GM23338 (cell line): ENCODE results near the gene DNASE1L1. TPM values are rescaled to one million over a fixed set of nuclear protein-coding genes. Genes with fewer than 3 reads are reported as not detected.
A peak's percentile ranks its signal among the peaks of the same experiment; 100 is the strongest.

Experiments used
- ATAC-seq: fragments of 200-7000 bp; cut with Tn5 transposase; 3 replicates; pipeline ENCODE4 v1.9.1; 2020
- DNase-seq: peaks from one replicate; pipeline ENCODE4 v3.0.0-alpha.2; 2015; ENCODE audit warnings: low spot score
- H2AFZ ChIP-seq: fragments of 200-600 bp; sonication (generic); 2 replicates; pipeline ENCODE4 v1.8.0; 2016; ENCODE audit warnings: antibody characterized with exemption, mild to moderate bottlenecking, moderate library complexity
- H3F3A ChIP-seq: fragments of 200-600 bp; sonication (generic); replicated peaks from 2 replicates; pipeline ENCODE4 v1.8.0; 2017; ENCODE audit warnings: antibody characterized with exemption, mixed run types, low read depth
- H3K27ac ChIP-seq: fragments of 200-600 bp; sonication (generic); 2 replicates; pipeline ENCODE4 v1.6.1; 2016; ENCODE audit warnings: low read depth
- H3K27me3 ChIP-seq: fragments of 200-600 bp; sonication (generic); 2 replicates; pipeline ENCODE4 v1.8.0; 2016; ENCODE audit warnings: mild to moderate bottlenecking, mixed run types, moderate library complexity; ENCODE audit not compliant: insufficient read depth
- H3K36me3 ChIP-seq: fragments of 200-600 bp; sonication (generic); 2 replicates; pipeline ENCODE4 v1.8.0; 2016; ENCODE audit warnings: mild to moderate bottlenecking; ENCODE audit not compliant: insufficient read depth
- H3K4me1 ChIP-seq: fragments of 200-600 bp; sonication (generic); 2 replicates; pipeline ENCODE4 v1.8.0; 2016; ENCODE audit warnings: mild to moderate bottlenecking, moderate library complexity; ENCODE audit not compliant: insufficient read depth
- H3K4me2 ChIP-seq: fragments of 200-600 bp; sonication (generic); 2 replicates; pipeline ENCODE4 v1.7.1; 2017; ENCODE audit warnings: mixed run types
- H3K4me3 ChIP-seq: fragments of 200-600 bp; sonication (generic); 2 replicates; pipeline ENCODE4 v1.6.1; 2016; ENCODE audit warnings: mixed run types
- H3K79me2 ChIP-seq: fragments of 200-600 bp; sonication (generic); replicated peaks from 2 replicates; pipeline ENCODE4 v1.8.0; 2017; ENCODE audit warnings: mild to moderate bottlenecking; ENCODE audit not compliant: insufficient read depth
- H3K9me2 ChIP-seq: fragments of 200-600 bp; sonication (generic); 2 replicates; pipeline ENCODE4 v1.8.0; 2017; ENCODE audit not compliant: insufficient read depth
- H4K20me1 ChIP-seq: fragments of 200-600 bp; sonication (generic); replicated peaks from 2 replicates; pipeline ENCODE4 v1.8.0; 2017; ENCODE audit warnings: mild to moderate bottlenecking; ENCODE audit not compliant: insufficient read depth
- H3K27ac Mint-ChIP-seq: 2 replicates; pipeline ENCODE4 v1.8.0; 2020; ENCODE audit warnings: inconsistent platforms, mild to moderate bottlenecking, moderate library complexity, mixed read lengths
- H3K27me3 Mint-ChIP-seq: 3 replicates; pipeline ENCODE4 v1.8.0; 2022; ENCODE audit warnings: low read depth, mild to moderate bottlenecking, moderate library complexity, mixed read lengths, inconsistent platforms; ENCODE audit not compliant: insufficient read depth, poor library complexity
- H3K36me3 Mint-ChIP-seq: 3 replicates; pipeline ENCODE4 v1.8.0; 2021; ENCODE audit warnings: low read depth, mild to moderate bottlenecking, inconsistent platforms, moderate library complexity, mixed read lengths
- H3K4me1 Mint-ChIP-seq: 3 replicates; pipeline ENCODE4 v1.8.0; 2020; ENCODE audit warnings: mild to moderate bottlenecking, inconsistent platforms, mixed read lengths
- H3K4me3 Mint-ChIP-seq: 3 replicates; pipeline ENCODE4 v1.8.0; 2021; ENCODE audit warnings: moderate library complexity, mild to moderate bottlenecking, inconsistent platforms, mixed read lengths
- H3K9me3 Mint-ChIP-seq: 3 replicates; pipeline ENCODE4 v1.8.0; 2020; ENCODE audit warnings: moderate library complexity, mild to moderate bottlenecking, inconsistent platforms, mixed read lengths
- CREB1 ChIP-seq: fragments of 250-450 bp; sonication (Bioruptor Pico); IDR thresholded peaks from 2 replicates; pipeline ENCODE4 v1.5.0; 2020; ENCODE audit warnings: low read depth, mild to moderate bottlenecking, moderate library complexity
- ETS1 ChIP-seq: IDR thresholded peaks from 2 replicates; pipeline ENCODE4 v1.6.1; 2016; ENCODE audit warnings: antibody characterized with exemption
- EZH2 ChIP-seq: fragments of 200-600 bp; sonication (generic); IDR thresholded peaks from one replicate; pipeline ENCODE4 v1.8.0; 2017; ENCODE audit warnings: antibody characterized with exemption, mild to moderate bottlenecking, low read depth; ENCODE audit not compliant: unreplicated experiment
- NANOG ChIP-seq: IDR thresholded peaks from 2 replicates; pipeline ENCODE4 v1.6.1; 2016; ENCODE audit warnings: antibody characterized with exemption, borderline replicate concordance
- POLR2AphosphoS5 ChIP-seq: IDR thresholded peaks from 2 replicates; pipeline ENCODE4 v1.6.1; 2016; ENCODE audit warnings: antibody characterized with exemption, low read depth
- ZNF114 ChIP-seq: fragments of 250-450 bp; sonication (Bioruptor Pico); IDR thresholded peaks from 2 replicates; pipeline ENCODE4 v1.5.0; 2020; ENCODE audit warnings: mild to moderate bottlenecking, moderate library complexity
- ZNF331 ChIP-seq: fragments of 250-450 bp; sonication (Bioruptor Pico); IDR thresholded peaks from 2 replicates; pipeline ENCODE4 v1.5.0; 2020; ENCODE audit warnings: low read depth, mild to moderate bottlenecking, moderate library complexity
- ZNF462 ChIP-seq: fragments of 250-450 bp; sonication (Bioruptor Pico); IDR thresholded peaks from 2 replicates; pipeline ENCODE4 v1.5.0; 2020; ENCODE audit warnings: mild to moderate bottlenecking, moderate library complexity
- polyA plus RNA-seq: library from polyadenylated mRNA; unstranded; fragments of >200 nt; fragmentation: Nextera tagmentation; extraction: Ambion mirVana; gene quantifications from 2 replicates; pipeline ENCODE4 v1.2.1, GENCODE V29; 2016
- total RNA-seq: library from RNA; depleted of rRNA; stranded (reverse); fragments of >200 nt; shearing (Covaris generic); gene quantifications from 2 replicates; pipeline ENCODE4 v1.2.3, GENCODE V29; 2014

Gene DNASE1L1
- total and polyA plus RNA-seq, 2 experiments from 2014 or later, result 3.3 to 16.1 TPM

DNA sequence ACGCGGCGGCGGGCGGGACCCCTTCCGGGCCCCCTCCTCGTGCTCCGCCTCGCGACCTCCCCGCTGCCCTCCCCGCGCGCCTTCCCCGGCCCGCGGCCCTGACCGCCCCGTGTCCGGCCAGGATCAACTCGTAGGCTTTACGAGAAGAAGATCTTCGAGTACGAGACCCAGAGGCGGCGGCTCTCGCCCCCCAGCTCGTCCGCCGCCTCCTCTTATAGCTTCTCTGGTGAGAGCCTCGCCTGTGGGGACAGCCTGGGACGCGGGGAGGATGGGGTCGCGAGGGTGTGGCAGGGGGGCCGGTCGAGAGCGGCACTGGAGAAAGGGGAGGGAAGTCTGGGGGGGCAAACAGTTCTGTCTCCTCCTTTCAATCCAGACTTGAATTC is 29.5 kb downstream of the DNASE1L1 start:
- Histone ChIP-seq H3K4me1 (peaks cover 4% of the 10 kb centered on the region; the same call in 1 of the 2 replicates), H3K4me2 (peak overlapping the region; percentile 80), H4K20me1 (no peaks in the 10 kb centered on the region), H3K79me2 (peaks cover 11% of the 10 kb centered on the region), H2AFZ (no peak overlapping the region), H3K9me2 (no peaks in the 10 kb centered on the region), H3K4me3 (peak overlapping the region; percentile 75), H3K27me3 (no peaks in the 10 kb centered on the region), H3F3A (no peaks in the 10 kb centered on the region), H3K27ac (peak overlapping the region; percentile 97), H3K36me3 (no peaks in the 10 kb centered on the region)
- Mint-ChIP-seq H3K27me3 (peaks cover 12% of the 10 kb centered on the region), H3K27ac (peak overlapping the region; percentile 97), H3K9me3 (no peaks in the 10 kb centered on the region), H3K36me3 (peaks cover 20% of the 10 kb centered on the region), H3K4me1 (peaks cover 16% of the 10 kb centered on the region), H3K4me3 (peak overlapping the region; percentile 87)
- TF ChIP-seq ZNF114 (CRISPR knock-in tag) (no peak), ZNF331 (CRISPR knock-in tag) (no peak), NANOG (no peak), POLR2AphosphoS5 (no peak)
- no peak for DNase-seq
- ATAC-seq, result no peak

GRCh38 chrX:154378799-154379568 is 30.1 kb downstream of the DNASE1L1 start, which contains the start of gene EMD:
Gene EMD, plus strand, starts transcription at chrX:154379295. Its CDS starts 190 bp downstream, at chrX:154379485.
- TF ChIP-seq ZNF462 (CRISPR knock-in tag) (no peak), POLR2AphosphoS5 (peak; percentile 68), CREB1 (CRISPR knock-in tag) (peak; percentile 96), ETS1 (no peak), EZH2 (no peak)
- H3K27ac ChIP-seq, result peak within 1 kb of the TSS; percentile 97
- Mint-ChIP-seq H3K27ac (peak within 1 kb of the TSS; percentile 97), H3K27me3 (peaks cover 10% of the 10 kb centered on the region), H3K4me3 (peak within 1 kb of the TSS; percentile 87), H3K36me3 (peaks cover 20% of the 10 kb centered on the region), H3K9me3 (no peaks in the 10 kb centered on the region), H3K4me1 (peaks cover 13% of the 10 kb centered on the region)
- ATAC-seq (peak; percentile 71), DNase-seq (peak; percentile 96)
- no peaks in the 10 kb centered on the region for H3K27me3 ChIP-seq
- peak within 1 kb of the TSS; percentile 80 for H3K4me2 ChIP-seq
- H3K4me1 ChIP-seq, result peaks cover 4% of the 10 kb centered on the region; the same call in 1 of the 2 replicates
- H3K9me2 ChIP-seq, result no peaks in the 10 kb centered on the region
- no peaks in the 10 kb centered on the region for H4K20me1 ChIP-seq
- H3K79me2 ChIP-seq, result peaks cover 11% of the 10 kb centered on the region
- 0 out of 2 replicates have a peak, but pooled peaks cover under 1% of the 10 kb centered on the region for H3F3A ChIP-seq
- no peaks in the 10 kb centered on the region for H3K36me3 ChIP-seq
- no peak within 1 kb of the TSS for H2AFZ ChIP-seq
- H3K4me3 ChIP-seq, result peak within 1 kb of the TSS; percentile 75
